Measurements from ENCODE around the gene KXD1.
"Not testable (repeated sequence)": the region's sequence is repeated elsewhere in the genome, so short reads cannot be mapped to it uniquely, and the experiment has no call there.

KXD1 gene, protein sequence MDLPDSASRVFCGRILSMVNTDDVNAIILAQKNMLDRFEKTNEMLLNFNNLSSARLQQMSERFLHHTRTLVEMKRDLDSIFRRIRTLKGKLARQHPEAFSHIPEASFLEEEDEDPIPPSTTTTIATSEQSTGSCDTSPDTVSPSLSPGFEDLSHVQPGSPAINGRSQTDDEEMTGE

GRCh38 chr19:18557411-18558201, at the start of gene KXD1:
TSS of gene KXD1 (plus strand) at chr19:18557870. CDS start at chr19:18562057, 4,187 bp downstream.
- peak; percentile 97 for DNase-seq

DNA sequence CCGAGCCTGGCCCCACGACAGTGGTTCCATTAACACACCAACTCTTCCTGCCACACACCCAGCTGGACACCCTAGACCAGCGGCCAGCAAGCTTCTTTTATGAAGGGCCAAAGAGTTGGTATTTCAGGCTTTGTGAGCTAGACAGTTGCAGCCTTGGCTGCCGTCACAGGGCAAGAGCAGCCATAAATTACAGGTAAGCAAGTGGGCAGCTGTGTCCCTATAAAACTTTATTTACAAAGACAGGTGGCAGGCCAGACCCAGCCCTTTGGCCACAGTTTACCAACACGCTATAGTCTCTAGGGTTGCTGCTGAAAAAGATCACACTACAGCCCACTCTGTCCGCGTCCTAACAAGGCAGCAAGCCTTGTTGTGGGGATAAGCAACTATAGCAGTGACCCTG, 49.1 kb upstream of the KXD1 start:
- DNase-seq: no peak

DNA sequence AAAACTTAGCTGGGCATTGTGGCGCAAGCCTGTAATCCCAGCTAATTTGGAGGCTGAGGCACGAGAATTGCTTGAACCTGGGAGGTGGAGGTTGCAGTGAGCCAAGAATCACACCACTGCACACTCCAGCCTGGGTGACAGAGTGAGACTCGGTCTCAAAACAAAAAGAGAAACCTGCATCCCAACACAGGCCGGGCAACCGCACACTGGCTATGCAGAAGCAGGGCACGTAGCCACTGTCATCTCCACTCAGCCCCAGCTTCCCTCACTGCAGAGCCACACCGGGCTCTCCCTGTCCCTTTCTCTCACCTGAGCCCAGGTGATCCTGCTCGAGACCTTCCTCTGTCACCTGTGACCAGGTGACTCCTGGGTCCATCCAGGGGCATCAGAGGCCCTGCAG, 47.5 kb upstream of the KXD1 start:
- no peak for DNase-seq

- no peak for DNase-seq
Measured at GRCh38 chr19:18513868-18514267, 43.8 kb upstream of the KXD1 start.

- no peak for DNase-seq
Measured at GRCh38 chr19:18514800-18515682, 42.6 kb upstream of the KXD1 start.

DNA sequence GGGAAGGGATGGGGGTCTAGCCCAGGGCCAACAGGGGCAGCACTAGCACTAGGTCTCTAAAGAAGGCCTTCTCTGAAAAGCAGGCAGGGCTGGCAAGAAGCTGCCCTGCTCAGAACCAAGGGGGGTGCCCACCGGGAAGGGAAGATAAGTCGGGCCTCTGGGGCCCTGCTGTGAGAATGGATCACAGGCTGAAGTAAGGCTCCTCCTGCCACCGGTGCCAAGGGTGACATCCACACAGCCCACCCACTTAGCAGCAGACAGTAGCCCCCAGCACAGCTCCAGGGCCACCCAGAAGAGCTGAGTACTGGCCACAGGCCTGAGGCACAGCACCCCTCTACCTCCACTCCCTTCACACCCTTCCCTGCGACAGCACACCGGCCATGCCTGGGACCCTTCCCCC, 41.7 kb upstream of the KXD1 start:
- DNase-seq: no peak

DNA sequence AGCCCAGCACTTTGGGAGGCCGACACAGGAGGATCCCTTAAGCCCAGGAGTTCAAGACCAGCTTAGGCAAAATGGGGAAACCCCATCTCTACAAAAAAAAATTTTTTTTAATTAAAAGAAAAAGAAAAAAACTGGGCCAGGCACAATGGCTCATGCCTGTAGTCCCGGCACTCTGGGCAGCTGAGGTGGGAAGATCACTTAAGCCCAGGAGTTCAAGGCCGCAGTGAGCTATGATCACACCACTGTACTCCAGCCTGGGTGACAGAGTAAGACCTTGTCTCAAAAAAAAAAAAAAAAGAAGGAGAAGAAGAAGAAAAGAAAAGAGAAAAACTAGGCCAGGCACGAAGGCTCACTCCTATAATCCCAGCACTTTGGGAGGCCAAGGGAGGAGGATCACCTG, 40.1 kb upstream of the KXD1 start:
- DNase-seq: no peak

- no peak for DNase-seq
Measured at GRCh38 chr19:18518639-18519038, 39.0 kb upstream of the KXD1 start.

DNA sequence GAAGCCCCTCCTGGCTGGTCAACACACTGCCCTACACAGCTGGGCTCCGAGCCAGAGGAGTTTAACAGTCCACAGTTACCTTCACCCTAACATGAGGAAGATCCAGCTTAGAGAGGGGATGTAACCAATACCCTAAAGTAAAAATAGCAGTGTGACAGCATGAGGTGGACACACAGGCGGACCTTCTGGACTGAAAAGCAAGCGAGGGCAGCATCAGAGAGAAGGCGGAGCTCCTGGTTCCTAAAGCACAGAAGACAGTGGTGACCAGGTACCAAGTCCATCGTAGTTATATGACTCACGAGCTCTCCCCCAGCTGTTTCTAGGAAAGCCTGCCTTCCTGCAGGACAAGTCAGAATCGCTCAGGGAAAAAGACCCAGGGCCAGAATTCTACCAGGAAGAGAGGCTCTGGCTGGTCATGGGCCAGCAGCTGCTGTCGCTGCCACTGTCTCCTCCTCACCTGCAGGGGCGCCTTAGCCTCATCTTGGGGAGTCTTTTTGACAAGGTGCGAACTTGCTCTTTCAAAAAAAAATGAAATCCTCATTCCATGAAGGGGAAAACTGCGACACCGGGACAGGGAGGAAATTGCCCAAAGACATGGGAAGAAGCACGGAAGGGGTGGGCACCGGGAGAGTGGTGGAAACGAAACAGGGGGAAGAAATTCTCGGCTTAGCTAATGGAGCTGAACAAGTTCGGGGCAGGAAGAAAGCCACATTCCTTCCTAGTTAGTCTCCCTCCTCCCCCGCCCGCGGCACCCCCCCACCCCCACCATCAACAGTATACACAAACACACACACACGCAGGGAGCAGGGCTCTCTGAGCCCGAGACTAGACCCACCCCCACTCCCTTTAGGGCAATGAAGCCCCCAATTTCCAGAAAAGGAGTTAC, 37.5 kb upstream of the KXD1 start:
- peak; percentile 75 for DNase-seq

GRCh38 chr19:18520848-18521691, 36.6 kb upstream of the KXD1 start:
- peak; percentile 63 for DNase-seq

- no peak for DNase-seq
Measured at GRCh38 chr19:18521692-18522123, 36.0 kb upstream of the KXD1 start, which contains the start of gene ELL. TSS of gene ELL (minus strand) at chr19:18522070. CDS start at chr19:18522055, 15 bp downstream.

DNA sequence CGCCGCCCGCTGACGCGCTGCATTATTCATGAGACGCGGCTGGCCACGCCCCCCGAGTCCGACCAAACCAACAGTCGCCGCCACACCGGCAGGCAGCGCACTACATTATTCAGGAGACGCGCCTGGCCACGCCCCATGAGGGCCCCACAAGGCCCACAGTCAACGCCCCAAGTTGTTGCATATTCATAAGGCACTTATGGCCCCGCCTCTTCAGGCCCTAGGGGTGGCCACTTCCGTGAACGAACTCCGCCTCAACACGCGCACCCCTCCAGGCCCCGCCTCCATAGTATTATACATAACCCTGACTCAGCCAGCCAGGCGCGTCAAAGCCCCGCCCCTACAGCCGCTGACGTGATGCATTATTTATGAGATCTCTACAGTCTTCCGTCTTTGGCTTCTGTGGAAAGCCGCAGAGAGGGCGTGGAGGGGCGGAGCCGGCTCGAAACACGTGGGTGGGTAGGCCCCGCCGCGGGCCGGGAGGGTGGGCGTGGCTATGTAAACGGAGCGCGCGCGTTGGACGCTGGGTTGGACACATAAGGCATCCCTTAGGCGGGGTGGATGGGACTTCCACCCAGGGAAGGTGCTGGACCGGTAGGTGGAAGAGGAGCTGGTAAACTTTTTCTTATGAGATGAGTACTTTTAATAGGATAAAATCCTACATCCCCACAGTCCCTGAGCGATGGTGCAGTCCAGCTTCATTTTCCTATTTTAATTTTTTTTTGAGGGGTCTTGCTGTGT, 35.4 kb upstream of the KXD1 start:
- DNase-seq: peak; percentile 100

GRCh38 chr19:18522862-18523440, 34.7 kb upstream of the KXD1 start:
- DNase-seq: not testable (repeated sequence)

DNA sequence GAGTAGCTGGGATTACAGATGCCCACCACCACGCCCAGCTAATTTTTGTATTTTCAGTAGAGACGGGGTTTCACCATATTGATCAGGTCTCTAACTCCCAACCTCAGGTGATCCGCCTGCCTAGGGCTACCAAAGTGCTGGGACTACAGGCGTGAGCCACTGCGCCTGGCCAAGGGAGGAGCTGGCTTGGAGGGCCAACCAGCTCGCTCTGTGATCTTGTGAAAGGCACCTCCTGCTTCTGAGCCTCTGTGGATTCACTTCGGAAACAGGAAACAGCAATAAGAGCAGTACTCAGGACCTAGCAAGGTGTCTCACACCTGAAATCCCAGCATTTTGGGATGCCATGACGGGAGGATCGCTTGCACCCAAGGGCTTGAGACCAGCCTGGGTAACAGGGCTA, 33.8 kb upstream of the KXD1 start:
- no peak for DNase-seq

GRCh38 chr19:18526316-18526715, 31.4 kb upstream of the KXD1 start:
- no peak for DNase-seq

- no peak for DNase-seq
Measured at GRCh38 chr19:18529782-18530181, 27.9 kb upstream of the KXD1 start.

- DNase-seq: no peak
Measured at GRCh38 chr19:18531485-18531884, 26.2 kb upstream of the KXD1 start.

DNA sequence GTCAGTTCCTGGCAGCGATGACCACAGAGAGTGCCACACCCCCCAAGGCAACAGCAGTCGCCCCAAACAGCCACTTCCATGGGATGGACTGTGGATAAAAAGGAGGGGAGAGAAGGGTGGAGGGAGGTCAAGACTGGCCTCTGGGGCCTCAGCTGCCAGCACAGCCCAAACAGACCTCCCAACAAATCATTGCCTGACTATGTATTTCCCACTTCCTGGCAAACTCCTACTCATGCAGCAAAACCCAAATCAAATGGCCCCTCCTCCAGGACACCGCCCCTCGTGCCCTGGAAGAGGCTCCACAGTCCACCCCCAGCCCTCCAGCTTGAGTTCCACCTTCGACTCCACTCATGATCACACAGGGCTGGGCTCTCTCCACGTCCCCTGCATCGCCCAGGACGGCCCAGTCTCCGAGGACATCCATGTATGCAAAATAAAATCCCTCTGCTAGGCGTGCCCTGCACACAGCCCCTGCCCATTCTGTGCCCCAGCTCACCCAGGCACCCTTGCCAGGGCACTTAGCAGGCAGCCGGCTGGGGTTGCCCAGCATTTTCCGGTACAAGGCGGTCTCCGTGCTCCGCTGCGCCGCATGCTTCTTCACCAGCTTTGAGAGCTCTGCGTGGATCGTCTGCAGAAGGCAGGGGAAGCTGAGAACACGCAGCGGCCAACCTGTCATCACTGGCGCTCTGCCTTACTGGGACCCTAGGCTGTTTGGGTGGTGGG, 25.3 kb upstream of the KXD1 start:
- no peak for DNase-seq

DNA sequence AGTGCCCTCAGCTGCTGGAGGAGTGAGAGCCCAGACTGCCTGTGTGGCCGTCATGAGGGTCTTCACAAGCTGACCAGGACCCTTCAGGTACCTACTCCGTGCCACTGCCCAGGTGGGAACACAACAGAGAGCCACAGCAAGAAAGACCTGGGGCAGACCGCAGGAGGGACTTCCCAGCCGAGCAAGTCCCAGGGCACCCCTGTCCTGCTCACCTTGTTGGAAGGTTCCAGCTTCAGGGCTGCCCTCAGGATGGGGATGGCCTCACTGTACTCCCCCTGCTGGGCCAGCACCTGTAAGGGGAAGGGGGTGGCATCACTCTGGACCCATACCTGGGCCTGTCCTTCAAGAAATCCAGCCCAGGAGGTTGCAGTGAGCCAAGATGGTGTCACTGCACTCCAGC, 24.6 kb upstream of the KXD1 start:
- no peak for DNase-seq

- no peak for DNase-seq
Measured at GRCh38 chr19:18536475-18536874, 21.2 kb upstream of the KXD1 start.

Data from activated CD8-positive, alpha-beta memory T cell treated with anti-CD3 and anti-CD28 coated beads, Interleukin-2, amount 50 U/mL, for 48 hours (primary cell).